CD4-positive, alpha-beta T cell treated with Interferon gamma for 1 hour (primary cell): ENCODE measurements around the gene MFN2.
A peak's percentile ranks its signal among the peaks of the same experiment; 100 is the strongest.
"Not testable (repeated sequence)": the region's sequence is repeated elsewhere in the genome, so short reads cannot be mapped to it uniquely, and the experiment has no call there.

Experiments used
- DNase-seq: peaks from one replicate; pipeline ENCODE4 v3.0.0-alpha.2; 2020

MFN2 gene

GRCh38 chr1:12001249-12001917 is 21.1 kb downstream of the MFN2 start:
- peak; percentile 15 for DNase-seq

- no peak for DNase-seq
Observed at GRCh38 chr1:12001996-12002493, 21.8 kb downstream of the MFN2 start.

GRCh38 chr1:12003762-12004161 is 23.5 kb downstream of the MFN2 start:
- DNase-seq: no peak

GRCh38 chr1:12005488-12006166 is 25.4 kb downstream of the MFN2 start:
- DNase-seq: no peak

GRCh38 chr1:12006167-12006921 is 26.1 kb downstream of the MFN2 start:
- no peak for DNase-seq

GRCh38 chr1:12007204-12007603 is 27.0 kb downstream of the MFN2 start:
- no peak for DNase-seq

GRCh38 chr1:12008355-12008754 is 28.1 kb downstream of the MFN2 start:
- DNase-seq: not testable (repeated sequence)

GRCh38 chr1:12009318-12009947 is 29.2 kb downstream of the MFN2 start:
- DNase-seq: no peak

GRCh38 chr1:12010746-12011570 is 30.7 kb downstream of the MFN2 start:
- no peak for DNase-seq

- DNase-seq: no peak
Observed at GRCh38 chr1:12011998-12012397, 31.8 kb downstream of the MFN2 start.

- DNase-seq: no peak
Observed at GRCh38 chr1:12012560-12013316, 32.5 kb downstream of the MFN2 start.

- DNase-seq: no peak
Observed at GRCh38 chr1:12014141-12014991, 34.1 kb downstream of the MFN2 start.

GRCh38 chr1:12015001-12015491 is 34.8 kb downstream of the MFN2 start:
- DNase-seq: no peak

GRCh38 chr1:12015499-12015898 is 35.3 kb downstream of the MFN2 start:
- no peak for DNase-seq

- DNase-seq: no peak
Observed at GRCh38 chr1:12016182-12016581, 35.9 kb downstream of the MFN2 start.

- no peak for DNase-seq
Observed at GRCh38 chr1:12019858-12020509, 39.7 kb downstream of the MFN2 start.

GRCh38 chr1:12021616-12022015 is 41.4 kb downstream of the MFN2 start:
- DNase-seq: no peak

- DNase-seq: no peak
Observed at GRCh38 chr1:12022036-12022435, 41.8 kb downstream of the MFN2 start.

GRCh38 chr1:12026586-12026985 is 46.3 kb downstream of the MFN2 start:
- DNase-seq: no peak

- no peak for DNase-seq
Observed at GRCh38 chr1:12028248-12028647, 48.0 kb downstream of the MFN2 start.
